Measurements from ENCODE around the gene RANBP3. TPM values are rescaled to one million over a fixed set of nuclear protein-coding genes. Genes with fewer than 3 reads are reported as not detected.
A peak's percentile ranks its signal among the peaks of the same experiment; 100 is the strongest.

Gene RANBP3
- total RNA-seq, 1 donor from 2014 or later = 36.9 TPM

DNA sequence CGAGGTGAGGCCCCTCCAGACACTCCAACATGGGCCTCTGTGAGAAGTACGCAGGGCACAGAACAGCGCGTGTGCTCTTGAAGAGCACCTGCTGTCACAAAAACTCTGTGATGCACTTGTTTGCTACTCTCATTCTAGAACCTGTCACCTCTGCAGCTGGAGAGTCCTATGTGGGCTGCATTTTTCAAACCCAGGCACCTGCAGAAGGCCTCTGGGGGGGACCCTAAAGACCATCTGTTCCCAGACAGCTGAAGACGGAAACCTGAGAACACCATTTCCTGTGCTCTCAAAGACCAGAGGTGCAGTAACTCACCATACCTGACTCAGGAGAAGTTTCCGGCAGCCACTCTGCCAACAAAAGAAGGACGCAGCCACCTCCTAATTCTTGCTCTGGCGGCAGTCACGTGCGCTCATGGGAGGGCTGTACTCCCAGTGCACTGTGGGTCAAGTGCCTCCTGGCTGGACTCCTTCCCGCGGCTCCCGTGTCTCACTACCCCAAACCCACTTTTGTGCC is 28.1 kb downstream of the RANBP3 start:
- no peak for DNase-seq

GRCh38 chr19:5948752-5949564 is 29.0 kb downstream of the RANBP3 start:
- DNase-seq = no peak

GRCh38 chr19:5947435-5947834 is 30.5 kb downstream of the RANBP3 start:
- DNase-seq = no peak

DNA sequence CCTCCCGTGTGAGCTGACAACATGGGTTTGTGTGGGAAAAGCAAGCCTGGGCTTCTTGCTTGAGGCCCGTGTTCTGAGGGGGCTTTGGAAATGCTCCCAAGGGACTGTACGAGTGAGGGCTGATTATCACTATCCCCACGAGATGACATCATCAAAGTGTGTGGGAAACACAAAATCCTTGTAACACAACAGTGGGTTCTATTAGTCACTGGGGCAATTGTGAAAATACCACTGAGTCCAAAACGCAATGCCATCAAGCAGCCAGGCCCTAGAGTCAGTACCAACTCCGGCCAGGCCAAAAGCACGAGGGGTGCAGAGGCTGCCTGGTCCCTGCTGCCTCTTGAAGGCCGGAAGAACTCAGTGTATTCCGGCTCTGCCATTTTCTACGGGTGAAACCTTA is 34.3 kb downstream of the RANBP3 start:
- no peak for DNase-seq

DNA sequence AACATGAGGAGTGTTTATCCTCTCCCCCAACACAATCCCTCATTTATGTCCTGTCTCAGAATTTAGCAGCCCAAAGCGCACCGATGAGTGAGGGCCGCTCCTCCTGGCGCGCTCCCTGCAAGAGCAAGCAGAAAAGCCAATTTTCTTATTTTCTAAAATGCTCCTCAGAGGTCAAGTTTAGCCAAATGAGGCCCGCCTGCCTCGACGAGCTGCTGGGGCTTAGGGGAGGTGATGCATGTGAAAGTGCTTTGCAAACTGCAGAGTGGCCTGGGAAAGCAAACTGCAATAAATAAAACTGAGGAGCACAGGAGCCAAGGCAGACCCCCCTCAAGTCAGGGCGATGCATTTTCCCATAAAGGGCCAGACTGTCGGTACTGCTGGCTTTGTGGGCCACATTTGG is 34.9 kb downstream of the RANBP3 start:
- no peak for DNase-seq

- DNase-seq = no peak
These were observed 36.3 kb downstream of the RANBP3 start for GRCh38 chr19:5941673-5942072.

- no peak for DNase-seq
These were observed 37.4 kb downstream of the RANBP3 start for GRCh38 chr19:5940260-5941208.

GRCh38 chr19:5937550-5937949 is 40.4 kb downstream of the RANBP3 start:
- DNase-seq = no peak

DNA sequence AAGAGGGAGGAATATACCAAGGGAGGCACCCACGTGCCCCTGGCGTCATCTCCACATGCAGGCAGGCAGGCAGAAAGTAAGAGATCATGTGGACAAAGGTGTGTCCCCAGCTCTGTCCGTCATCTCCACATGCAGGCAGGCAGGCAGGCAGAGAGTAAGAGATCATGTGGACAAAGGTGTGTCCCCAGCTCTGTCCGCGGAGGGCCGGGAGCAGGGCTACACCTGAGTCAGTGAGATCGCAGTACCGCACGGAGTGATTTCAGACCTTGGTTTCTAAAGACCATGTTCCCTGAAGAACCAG is 41.7 kb downstream of the RANBP3 start:
- DNase-seq = no peak

- no peak for DNase-seq
These were observed 42.3 kb downstream of the RANBP3 start for GRCh38 chr19:5935473-5936291.

DNA sequence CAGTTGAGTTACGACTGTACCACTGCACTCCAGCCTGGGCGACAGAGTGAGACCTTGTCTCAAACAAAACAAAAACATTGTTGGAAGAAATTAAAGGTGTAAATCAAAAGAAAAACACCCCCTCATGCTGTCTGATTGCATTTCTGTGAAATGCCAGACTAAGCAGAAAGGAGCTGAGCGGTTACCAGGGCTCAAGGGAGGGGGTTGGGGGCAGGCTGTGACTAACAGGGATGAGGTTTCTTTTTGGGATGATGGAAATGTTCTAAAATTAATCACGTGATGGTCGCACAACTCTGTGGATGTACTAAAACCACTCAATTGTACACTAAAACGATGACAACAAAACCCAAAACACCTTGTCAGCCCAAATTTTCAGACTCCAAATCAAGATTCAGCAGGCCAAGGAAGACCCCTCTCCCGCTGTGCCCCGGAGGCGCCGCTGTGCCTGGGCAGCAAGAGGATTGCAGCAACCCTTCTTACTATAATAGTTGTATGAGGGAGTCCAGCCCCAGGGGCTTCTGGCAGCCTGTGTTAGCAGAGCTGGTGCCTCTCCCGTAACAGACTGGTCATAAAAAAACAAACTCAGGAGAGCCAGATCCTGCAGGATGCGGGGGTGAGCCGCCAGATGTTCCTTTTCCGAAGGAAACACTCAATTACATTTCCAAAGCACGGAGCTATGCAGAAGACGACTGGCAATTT is 43.0 kb downstream of the RANBP3 start:
- DNase-seq = peak; percentile 29

- no peak for DNase-seq
These were observed 43.9 kb downstream of the RANBP3 start for GRCh38 chr19:5934069-5934401.

DNA sequence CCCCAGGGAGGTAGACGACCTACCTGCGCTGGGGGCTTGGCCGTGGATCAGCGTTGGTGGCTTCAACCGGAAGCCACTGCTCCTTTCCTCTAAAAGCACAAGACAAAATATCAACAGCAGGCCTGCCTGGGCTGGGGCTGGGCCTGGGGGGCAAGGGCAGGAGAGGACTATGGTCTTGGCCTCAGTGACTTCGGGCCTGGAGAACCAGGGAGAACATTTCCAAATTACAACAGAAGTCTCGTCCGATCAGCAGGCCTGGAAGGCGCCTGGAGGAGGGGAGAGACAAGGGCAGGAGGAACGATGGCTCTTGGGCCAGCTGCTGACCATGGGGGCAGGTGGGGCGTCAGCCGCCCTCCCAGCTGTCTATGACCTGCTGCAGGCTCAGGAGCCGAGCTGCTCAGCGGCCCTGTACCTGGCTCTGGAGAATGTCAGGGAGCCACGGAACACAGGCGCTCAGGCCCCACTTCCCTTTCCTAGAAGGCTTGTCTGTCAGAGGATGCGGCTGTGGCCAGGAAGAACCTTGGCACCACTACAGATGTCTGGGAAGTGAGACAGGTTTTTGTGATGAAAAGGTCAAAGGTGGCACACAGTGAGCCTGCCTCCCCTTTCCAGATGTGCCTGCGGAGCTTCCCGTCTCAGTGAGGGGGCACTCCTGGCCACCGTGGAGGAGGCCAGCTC is 44.4 kb downstream of the RANBP3 start:
- DNase-seq = no peak

DNA sequence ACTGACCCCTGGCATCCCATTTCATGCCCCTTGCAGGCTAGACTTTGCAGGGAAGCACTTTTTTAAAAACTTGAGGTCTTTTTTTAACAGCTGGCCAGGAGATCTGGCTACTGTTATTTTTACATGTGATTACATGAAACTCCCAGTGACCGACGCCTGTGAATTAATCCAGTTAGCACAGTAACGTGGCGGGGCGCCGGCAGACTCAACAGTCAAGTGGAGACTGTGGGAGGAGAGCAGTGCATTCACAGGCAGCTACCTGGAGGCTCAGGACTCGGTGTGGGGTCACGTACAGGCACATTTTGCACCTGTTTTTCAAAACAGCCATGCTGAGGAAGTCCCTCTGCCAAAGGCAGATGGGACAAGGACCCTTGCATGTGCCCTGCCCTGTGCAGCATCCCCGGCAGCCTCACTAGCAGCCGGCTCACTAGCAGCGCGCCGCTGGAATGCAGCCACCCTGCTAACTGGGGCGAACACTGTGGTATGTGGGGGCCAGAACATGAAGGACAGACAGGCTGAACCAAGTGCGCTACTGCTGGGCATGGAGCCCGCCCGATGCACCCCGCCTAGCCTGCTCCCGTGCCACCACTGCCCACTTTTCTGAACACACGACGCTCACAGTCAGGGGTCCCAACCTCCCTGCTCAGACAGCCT is 45.2 kb downstream of the RANBP3 start:
- no peak for DNase-seq

GRCh38 chr19:5932146-5932545 is 45.8 kb downstream of the RANBP3 start:
- no peak for DNase-seq

- no peak for DNase-seq
These were observed 46.7 kb downstream of the RANBP3 start for GRCh38 chr19:5931251-5931650.

DNA sequence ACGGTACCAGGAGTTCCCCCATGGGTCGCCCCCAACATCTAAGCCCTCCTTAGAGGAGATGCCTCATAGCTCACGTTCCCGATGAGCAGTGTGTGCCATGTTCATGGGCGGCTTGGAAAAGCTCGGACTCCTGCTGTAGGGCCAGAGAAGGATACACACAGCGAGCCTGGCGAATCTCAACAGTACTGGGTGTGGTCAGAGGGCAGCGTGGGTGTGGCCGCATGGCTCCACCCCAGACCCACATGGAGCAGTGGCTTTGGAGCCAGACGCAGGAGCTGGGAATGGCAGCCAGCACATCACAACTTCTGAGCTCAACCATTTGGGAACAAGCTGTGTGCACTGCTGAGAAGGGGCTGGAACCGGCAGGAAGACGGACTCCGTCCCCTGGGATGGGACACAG is 48.3 kb downstream of the RANBP3 start:
- no peak for DNase-seq

DNA sequence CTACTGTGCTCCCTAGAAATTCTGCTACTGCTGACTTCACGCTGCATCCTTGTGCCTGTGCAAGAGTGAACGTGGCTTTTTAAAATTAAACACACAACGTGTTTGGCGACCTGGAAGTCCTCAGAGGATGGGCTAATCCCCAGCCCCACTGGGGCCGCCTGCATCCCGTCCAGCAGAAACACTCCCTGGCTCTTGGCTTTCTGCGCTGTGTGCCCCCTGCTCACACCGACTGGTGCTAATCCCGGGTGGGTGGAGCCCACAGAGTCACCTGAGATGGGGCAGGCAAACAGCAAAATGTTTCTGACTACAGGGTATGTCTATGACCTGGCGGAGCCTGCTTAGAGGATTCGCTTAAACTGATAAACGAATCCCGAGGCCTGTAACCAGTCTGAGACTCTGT is 48.8 kb downstream of the RANBP3 start:
- DNase-seq = no peak

GRCh38 chr19:5927441-5927821 is 50.5 kb downstream of the RANBP3 start:
- no peak for DNase-seq

DNA sequence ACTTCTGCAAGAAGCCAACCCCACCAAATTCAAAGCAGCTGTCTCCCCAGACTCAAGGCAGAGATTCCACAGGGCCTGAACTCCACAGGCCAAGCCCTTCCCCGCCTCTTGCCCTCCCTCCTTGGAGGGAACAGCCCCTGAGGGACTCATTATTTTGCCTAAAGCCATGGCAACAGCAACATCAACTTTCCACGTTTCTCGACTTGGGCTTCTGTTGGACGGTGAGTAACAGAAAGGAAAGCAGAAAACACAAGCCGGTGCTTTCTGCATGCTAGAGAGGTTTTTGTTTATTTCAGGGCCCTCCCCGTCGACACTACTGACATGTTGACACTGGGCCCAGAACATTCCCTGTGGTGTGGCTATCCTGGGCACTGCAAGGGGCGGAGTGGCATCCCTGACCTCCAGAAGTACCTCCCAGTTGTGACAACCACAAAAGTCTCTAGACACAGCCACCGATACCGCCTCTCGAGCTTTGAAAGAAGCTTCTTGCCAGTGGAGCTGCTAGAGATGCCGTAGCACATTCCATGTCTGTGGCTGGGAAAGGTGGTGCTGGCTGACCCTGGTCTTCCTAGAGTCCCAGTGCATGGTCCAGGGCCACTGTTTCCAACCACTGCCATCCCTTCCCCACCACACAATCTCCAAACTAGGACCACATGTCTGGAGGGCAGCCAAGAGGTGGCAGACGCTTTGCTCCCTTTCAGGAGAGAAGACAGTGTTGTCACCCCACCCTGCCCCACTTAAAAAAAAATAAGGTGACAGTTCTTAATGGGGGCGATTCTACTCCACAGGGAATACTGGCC is 51.1 kb downstream of the RANBP3 start:
- DNase-seq = peak; percentile 96
